Stimulated activated CD8-positive, alpha-beta memory T cell treated with anti-CD3 and anti-CD28 coated beads, Interleukin-15, amount 100 ng/mL, for 1 hour (primary cell): ENCODE data around the gene PFKM.
"Not testable (repeated sequence)": the region's sequence is repeated elsewhere in the genome, so short reads cannot be mapped to it uniquely, and the experiment has no call there.

ENCODE experiments used
- DNase-seq: peaks from one replicate; pipeline ENCODE4 v3.0.0-alpha.2; 2020; ENCODE audit warnings: low read depth

The PFKM gene

DNA sequence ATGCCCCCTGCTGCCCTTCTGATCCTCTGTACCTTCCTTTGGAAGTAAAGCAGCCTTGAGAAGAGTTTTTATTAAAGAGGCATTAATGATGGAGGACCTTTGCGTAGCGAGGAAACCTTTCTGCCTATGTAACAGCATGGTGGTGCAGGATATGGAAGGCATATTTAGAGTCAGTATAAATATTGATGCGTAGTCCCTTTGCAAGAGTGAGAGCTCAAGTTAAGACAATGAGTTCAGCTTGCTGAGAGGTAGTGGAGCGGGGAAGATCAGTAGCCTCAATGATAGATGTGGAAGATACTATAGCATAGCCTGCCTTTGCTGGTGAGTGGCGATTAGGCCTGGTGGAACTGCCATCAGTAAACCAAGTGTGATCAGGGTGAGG is 7.9 kb upstream of the PFKM start:
- DNase-seq = not testable (repeated sequence)

DNA sequence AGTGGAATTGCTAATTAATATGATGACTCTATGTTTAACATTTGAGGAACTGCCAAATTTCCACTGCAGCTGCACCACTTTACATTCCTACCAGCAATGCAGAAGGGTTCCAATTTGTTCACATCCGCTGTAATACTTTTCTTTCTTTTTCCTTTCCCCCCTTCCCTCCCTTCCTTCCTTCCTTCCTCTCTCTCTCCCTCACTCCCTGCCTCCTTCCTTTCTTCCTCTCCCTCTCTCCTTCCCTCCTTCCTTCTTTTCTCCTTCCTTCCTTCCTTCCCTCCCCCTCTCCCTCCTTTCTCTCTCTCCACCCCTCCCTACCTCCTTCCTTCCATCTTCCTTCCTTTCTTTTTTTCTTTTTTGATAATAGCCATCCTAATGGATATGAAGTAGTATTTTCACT is 3.2 kb upstream of the PFKM start:
- DNase-seq = no peak

DNA sequence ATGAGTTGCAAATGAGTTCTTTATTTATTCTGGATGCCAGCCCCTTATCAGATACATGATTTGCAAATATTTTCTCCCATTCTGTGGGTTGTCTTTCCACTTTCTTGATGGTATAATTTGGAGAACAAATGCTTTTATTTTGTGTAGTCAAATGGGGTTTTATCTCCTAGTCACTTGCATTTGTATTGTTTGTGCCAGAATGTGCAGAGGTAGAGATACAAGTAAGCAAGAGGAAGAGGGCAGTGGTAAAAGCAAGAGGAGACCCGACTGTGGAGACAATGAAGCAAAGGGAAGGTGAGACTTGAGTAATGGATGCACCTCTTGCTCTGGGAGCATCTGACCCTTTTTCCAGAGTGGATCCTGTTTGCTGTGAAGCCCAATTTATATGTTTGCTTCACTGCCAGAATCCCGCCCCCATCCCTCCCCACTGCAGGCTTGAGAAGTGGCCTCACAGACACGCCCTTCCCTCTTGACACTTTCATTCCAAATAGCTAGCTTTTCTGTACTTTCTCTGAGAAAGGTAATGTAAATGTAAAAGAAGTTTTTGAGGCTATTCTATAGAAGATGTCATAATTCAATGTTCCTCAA is 786 bp upstream of the PFKM start:
- no peak for DNase-seq

DNA sequence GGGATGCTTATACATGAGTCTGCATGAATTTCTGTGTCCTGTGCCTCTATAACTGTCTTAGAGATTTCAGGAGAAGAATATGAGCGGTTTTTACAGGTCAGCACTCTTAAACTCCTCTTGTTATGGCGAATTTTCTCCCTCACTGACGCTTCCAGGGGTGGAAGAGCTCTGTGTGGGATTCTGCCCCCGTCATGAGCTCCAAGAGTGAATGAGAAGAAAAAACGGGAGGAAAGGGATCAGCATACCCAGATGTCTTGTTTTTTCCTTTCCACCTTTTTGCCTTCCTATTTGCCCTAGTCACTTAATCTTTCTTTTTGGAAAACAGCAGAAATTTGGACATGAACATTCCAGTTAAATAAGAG is 651 bp downstream of the PFKM start:
- DNase-seq = no peak

DNA sequence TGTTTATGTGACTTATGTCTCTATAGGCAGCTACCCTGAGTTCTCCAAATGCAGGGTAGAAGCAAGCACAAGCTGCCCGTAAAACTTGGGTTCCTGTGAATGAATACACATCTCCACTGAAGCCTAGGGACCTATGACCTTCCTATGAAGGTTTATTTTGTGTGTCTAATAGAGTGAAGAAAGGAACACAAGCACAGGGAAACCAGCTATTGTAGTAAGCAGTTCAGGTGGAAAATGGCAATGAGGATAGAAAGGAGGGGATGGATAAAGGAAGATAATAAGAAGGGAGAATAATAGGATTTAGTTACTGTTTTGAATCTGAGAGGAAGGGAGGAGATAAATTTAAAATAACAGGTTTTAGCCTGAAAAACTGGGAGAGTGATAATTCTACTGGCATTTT is 2.4 kb downstream of the PFKM start:
- no peak for DNase-seq

DNA sequence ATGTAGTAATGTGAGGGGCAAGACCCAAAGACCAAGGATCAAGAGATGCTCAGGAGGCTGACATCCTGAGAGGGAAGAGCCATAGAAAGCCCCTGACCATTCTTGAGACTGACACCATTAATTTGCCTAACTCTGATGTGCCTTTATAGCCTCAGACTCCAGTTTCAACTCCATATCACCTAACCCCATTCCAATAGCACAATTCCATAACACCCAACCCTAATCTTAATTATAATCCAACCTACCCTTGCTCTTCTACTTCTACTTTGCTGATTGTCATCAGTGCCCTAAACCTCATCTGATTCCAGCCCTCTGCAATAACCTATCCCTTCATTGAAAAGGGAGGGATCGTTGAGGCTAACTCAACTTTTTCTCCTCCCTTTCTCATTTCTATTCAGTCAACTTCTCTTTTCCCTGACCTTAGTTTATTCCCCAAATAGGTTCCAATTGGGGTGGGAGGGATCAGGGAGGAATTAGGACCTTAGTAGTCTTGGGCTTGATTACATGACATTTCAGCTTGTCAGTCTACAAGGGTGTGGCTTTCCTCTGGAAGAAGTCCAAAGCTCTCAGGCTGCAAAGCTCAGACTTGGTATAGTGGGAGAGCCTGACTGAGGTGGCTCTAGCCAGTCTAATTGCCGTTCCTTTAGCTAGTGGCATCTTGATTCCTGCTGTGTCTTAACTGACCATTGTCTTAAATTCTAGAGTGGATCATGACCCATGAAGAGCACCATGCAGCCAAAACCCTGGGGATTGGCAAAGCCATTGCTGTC is 3.1 kb downstream of the PFKM start:
- no peak for DNase-seq

DNA sequence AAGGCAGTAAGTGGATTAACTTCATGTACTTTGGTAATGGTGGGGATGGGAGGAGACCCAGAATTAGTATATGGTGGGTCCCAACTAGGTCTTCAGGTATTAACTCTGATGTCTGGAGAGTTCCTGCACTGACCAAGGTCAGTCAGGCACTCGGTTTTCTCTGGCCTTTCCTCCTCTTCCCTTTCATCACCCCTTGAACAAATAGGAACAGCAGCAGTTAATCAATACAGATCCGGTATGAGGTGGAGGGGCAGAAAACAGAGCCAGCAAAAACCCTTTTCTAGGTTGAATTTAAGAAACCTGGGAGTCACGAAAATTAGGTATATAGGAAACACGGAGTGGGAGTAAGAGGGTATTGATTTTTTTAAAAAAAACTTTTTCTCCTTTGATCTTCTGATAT is 4.0 kb downstream of the PFKM start:
- no peak for DNase-seq

DNA sequence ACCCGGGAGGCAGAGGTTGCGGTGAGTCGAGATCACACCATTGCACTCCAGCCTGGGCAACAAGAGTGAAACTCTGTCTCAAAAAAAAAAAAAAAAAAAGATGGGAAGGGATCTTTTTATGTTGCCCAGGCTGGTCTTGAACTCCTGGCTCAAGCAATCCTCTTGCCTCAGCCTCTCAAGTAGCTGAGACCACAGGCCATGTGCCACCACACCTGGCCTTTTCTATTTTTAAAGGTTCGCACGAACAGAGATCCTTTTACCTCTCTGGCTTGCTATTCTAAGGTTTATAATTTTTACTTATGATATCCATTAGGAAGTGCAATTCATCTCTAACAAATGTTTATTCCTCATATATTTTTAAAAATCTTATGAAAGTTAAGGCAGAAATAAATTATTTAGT is 6.4 kb downstream of the PFKM start:
- not testable (repeated sequence) for DNase-seq

DNA sequence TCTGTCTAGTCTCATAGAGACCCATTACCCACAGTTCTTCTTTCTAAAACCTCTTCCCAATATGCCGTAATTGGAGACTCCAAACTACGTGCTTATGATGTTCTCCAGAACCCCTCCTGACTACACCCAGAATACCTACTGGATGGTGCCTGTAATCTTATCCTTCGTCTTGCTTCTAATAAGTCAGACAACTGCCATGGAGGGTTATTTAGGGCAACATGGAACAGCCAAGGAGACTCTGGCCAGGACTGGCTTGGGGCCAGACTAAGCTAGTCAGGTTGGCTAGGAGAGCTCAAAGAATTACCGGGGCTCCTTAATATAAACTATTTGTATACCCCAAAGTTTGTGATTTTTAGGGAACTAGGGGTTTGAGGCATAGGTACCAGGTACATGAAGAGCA is 6.8 kb downstream of the PFKM start:
- no peak for DNase-seq

DNA sequence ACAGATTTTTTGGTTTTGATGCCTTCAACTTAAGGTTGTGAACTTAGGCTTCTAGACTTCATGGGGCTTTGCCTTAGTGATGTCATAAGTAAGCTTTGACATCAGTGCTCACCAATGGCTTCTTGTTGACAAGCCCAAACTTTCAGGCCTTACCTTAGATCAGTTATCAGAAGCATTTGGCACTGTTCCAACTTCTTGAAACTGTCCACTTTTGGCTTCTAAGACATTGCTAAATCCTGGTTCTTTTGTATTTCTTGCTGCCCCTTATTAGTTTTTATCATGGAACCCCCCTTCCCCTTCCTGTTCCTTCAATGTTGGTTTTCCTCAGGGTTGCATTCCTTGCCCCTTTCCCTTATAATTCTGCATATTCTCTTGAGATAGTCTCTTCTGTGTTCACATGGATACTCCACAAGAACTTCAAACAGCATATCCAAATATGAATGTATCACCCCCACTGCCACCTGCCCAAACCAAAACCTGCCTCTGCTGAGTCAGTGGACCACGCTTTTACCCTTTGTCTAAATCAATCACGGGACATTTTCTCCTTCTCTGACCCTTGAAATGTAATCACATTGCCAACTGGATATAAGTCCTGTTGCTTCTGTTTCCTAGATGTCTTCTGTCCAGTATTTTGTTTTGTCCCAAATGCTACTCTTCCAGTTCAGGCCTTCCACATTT is 7.9 kb downstream of the PFKM start:
- DNase-seq = no peak

DNA sequence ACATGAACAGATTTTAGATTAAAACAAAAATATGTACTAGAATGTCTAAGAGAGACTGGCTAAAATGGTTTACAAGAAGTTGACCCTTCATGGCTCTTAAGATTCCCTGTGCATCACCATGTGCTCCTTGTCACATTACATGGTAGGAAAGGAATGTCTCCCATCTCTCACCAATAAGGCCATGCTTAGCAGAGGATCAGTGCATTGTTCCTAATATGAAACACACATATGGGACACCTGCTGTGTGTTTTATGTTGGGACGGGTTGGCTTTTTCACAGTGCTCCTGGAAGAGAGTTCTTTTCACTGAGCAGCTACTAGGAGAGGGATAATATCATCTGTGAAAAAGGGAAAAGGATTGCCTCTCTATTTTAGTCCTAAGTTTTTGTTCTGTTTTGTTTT is 9.6 kb downstream of the PFKM start:
- DNase-seq = no peak

DNA sequence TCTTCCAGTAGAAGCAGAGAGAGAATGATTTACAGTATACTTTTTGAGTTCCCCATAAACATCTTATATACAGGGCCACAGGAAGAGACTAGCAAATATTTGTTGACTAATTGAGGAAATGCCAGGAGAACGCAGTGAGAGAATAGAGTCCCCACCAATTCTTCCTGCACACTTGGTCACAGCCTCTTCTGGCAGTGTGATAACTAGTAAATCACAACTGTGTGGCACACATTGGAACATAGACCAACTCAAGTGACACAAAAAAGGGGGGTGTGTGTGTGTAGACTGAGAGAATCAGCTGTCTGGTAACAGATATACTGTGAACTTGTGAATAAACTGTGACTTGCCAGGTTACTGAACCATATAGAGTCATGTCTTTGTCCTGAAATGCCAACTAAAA is 10.2 kb downstream of the PFKM start:
- no peak for DNase-seq

DNA sequence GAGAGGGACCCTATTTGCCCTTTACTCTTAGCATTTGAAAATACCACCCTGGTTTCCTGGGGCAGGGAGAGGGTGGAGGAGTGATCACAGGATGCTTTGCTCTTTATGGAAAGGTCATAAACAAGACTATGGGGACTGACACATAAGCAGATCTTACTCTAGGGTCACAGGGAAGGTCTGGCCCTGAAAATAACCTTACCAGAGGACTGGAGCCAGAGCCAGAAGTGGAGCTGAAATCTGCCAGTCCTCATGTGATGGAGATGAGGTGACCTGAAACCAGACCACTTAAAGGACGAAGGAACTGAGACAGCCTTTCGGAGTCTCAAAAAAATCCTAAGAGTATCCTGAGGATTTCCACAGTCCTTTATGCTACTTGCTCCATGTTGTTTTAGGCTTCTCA is 12.4 kb downstream of the PFKM start:
- DNase-seq = no peak

DNA sequence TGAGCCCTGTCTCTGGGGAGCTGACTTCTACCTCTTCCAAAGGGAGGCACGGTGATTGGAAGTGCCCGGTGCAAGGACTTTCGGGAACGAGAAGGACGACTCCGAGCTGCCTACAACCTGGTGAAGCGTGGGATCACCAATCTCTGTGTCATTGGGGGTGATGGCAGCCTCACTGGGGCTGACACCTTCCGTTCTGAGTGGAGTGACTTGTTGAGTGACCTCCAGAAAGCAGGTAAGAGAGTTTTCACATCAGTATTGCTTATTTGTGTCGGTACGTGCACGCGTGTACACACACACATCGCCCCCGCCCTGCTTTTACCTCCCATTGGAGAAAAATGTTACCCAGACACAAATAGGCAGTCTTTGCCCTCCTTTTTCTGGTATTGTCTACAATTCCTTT is 13.7 kb downstream of the PFKM start:
- DNase-seq = no peak

DNA sequence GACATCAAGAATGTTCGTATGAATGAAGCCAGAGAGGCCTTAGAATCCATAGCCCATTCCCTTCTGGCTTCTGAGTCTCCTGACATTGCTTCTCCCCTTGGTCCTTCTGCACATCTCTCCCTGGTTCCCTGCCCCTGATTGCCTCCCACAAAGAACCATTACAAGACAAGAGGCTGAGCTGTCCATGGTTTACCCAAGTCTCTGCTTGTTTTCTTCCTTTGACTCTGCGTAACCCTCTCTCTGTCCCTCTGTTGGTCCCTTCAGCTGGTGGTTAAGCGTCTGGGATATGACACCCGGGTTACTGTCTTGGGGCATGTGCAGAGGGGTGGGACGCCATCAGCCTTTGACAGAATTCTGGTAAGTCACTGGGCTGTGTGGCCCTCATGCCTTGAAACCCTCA is 15.9 kb downstream of the PFKM start:
- no peak for DNase-seq

DNA sequence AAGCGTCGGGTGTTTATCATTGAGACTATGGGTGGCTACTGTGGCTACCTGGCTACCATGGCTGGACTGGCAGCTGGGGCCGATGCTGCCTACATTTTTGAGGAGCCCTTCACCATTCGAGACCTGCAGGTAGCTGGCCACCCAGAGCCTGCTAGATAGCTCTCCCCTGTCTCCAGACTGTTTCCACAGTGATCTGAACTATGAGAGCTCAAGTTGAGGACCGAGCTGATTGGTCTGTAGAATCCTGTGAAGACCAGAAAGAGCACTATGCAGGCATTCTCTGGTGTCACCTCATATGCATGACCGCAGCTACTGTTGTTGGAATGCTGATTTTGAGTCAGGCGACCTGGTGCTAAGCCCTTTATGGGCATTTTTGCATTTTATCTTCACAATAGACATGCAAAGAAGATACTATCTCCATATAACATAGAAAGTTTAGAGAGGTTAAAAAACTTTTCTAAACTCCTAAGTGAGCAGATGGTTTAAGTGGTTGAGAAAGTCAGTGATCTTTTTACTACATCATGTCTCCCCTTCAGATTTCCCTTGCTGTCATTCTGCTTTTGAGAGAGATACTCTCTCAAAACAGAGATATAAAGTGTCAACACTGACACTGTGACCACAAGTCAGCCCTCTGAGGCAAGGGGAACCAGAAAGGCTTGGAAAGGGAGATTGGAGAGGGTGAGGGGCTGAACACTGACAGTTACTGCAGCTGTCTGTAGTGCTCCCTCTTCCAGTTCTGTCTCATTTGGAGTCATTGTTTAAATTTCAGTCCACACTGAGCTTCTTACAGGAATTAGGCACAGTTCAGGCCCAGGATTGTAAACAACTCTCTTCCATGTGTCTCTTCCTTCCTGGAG is 23.9 kb downstream of the PFKM start:
- DNase-seq = no peak

DNA sequence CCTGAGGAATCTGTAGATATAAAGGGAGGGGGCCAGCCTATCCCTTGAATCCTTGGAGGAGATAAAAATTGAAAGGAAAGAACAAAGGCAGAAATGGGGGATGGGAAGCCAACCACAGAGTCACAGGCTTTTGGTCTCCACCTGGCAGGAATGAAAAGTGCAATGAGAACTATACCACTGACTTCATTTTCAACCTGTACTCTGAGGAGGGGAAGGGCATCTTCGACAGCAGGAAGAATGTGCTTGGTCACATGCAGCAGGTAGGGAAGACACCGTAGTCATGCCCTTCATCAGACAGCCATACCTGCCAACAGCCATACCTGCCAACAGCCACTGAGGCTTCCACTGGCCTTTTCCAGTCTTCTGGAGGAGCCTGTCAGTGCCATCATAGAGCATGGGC is 24.7 kb downstream of the PFKM start:
- DNase-seq = no peak

DNA sequence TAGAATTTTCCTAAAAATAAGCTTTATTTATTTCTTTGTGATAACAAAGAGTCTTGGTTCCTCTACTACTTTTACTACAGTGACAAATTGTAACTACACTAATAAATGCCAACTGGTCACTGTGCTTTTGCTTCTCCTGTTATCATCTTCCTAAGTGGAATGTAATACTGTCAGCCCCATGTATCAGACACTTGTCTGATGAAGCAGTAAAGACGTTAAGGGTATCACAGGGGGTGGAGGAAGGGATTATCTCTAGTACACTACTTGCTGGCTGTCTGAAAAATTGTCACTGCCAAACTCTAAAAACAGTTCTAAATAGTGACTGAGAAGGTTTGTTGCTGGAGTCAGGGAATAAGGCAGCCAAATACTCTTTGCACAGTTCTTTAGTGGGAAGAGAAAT is 26.8 kb downstream of the PFKM start:
- DNase-seq = no peak

DNA sequence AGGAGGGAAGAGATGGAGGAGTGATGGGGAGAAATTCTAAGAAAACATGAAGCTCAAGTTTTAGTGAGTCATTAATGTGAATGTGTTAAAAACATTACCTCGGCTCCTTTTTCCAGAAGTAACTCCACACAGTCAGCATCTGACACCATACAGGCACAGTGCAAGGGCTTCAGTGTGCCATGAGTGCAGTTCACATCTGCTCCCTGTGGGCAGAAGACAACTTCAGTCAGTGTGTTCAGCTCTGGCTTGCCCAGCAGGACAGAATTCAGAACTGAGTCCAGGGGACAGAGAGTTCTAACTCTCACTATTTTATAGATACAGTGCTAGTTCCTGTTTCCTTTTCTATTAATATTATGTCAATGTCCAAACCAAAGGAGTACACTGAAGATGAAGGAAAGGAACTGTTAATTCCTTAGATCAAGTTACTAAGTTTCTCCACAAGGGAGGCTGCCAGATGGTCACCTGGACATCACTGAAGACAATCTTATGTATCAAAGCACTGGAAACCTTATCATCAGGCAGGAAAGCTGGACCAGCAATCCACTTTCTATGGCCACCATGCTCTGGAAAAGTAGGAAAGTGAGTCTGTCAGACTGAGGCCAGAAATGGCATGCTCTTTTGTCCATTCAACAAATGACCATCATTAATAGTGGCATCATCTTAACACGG is 32.1 kb downstream of the PFKM start:
- no peak for DNase-seq

DNA sequence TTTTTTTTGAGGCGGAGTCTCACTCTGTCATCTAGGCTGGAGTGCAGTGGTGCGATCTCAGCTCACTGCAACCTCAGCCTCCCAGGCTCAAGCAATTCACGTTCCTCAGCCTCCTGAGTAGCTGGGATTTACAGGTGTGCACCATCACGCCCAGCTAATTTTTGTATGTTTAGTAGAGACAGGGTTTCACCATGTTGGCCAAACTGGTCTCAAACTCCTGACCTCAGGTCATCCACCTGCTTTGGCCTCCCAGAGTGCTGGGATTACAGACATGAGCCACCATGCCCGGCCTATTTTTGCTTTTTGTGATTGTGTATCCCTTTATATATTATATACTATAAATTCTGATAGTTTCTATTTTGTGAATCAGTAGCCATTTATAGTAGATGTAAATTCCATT is 36.6 kb downstream of the PFKM start:
- not testable (repeated sequence) for DNase-seq

DNA sequence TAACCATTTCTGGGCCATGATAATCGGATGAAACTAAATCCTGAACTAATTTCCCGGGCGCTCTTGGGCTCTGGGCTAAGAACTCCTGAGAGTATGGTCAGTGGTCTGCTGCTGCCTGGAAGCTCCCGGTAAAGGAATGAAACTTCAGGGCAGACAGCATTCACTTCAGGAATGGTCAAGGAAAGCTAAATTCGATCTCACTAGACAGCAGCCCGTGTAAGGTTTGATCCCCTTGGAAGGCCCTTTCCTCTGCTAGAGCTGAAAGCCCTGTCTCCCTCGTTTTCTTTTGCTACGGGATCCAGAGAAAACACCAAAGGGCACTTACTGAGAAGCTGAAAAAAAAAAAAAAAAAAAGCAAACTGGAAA is 37.5 kb downstream of the PFKM start:
- DNase-seq = no peak
